Progenitor cell of endocrine pancreas (in vitro differentiated cells): Measurements from ENCODE around the gene RNU6-7. TPM values are rescaled to one million over a fixed set of nuclear protein-coding genes. Genes with fewer than 3 reads are reported as not detected.

ENCODE experiments used
- DNase-seq: peaks from one replicate; pipeline ENCODE4 v3.0.0; 2021; ENCODE audit warnings: low spot score; ENCODE audit not compliant: unreplicated experiment
- H3K27ac Mint-ChIP-seq: 2 replicates; pipeline ENCODE4 v1.8.0; 2021; ENCODE audit warnings: mild to moderate bottlenecking, moderate library complexity, mixed read lengths
- H3K27me3 Mint-ChIP-seq: 2 replicates; pipeline ENCODE4 v1.8.0; 2021; ENCODE audit warnings: mixed read lengths
- H3K36me3 Mint-ChIP-seq: 2 replicates; pipeline ENCODE4 v1.8.0; 2022; ENCODE audit warnings: mixed read lengths; ENCODE audit not compliant: insufficient read depth
- H3K4me1 Mint-ChIP-seq: 2 replicates; pipeline ENCODE4 v1.8.0; 2021; ENCODE audit warnings: low read depth, mixed read lengths
- H3K4me3 Mint-ChIP-seq: 2 replicates; pipeline ENCODE4 v1.8.0; 2021; ENCODE audit warnings: low read depth, mild to moderate bottlenecking, moderate library complexity, mixed read lengths
- H3K9me3 Mint-ChIP-seq: 2 replicates; pipeline ENCODE4 v1.8.0; 2021; ENCODE audit warnings: low read depth, mixed read lengths
- long read RNA-seq: library from polyadenylated mRNA; unstranded; transcript quantifications from one replicate; pipeline ENCODE4 v2.0.0, GENCODE V29; 2020
- total RNA-seq: library from RNA; stranded (reverse); gene quantifications from 2 replicates; pipeline ENCODE4 v1.2.1, GENCODE V29; 2021
- TF ChIP-seq, protein P1 (sequence below): fragments of 200-600 bp; sonication (generic); IDR thresholded peaks from one replicate; pipeline ENCODE4 v1.5.0; 2021; ENCODE audit warnings: antibody characterized with exemption, mild to moderate bottlenecking; ENCODE audit not compliant: unreplicated experiment

RNU6-7 gene
- total RNA-seq = not detected in 2 replicates
- long read RNA-seq = 0 reads

DNA sequence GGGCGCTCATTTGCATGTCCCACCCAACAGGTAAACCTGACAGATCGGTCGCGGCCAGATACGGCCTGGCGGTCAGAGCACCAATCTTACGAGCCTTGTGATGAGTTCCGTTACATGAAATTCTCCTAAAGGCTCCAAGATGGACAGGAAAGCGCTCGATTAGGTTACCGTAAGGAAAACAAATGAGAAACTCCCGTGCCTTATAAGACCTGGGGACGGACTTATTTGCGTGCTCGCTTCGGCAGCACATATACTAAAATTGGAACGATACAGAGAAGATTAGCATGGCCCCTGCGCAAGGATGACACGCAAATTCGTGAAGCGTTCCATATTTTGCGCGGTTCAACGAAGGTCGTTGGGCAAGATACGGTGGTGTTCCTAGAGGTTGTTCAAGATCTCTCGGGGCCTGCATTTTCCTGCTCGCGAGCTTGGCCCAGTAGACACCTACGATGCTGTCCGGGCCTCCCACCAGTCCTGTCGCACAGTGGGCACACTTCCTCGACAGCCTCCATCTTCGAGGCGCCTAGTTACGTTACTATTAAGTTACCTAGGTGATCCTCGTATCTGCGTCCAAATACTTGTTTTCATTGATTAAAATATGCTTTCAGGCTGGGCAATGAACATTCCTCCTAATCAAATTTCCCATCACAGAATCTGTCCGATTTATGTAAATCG lies at the start of gene RNU6-7:
Gene RNU6-7 (plus strand): TSS at position 230 of the 675 bp plus-strand sequence.
- peak within 1 kb of the TSS; percentile 86 for H3K4me3 Mint-ChIP-seq
- TF ChIP-seq, protein P1, sequence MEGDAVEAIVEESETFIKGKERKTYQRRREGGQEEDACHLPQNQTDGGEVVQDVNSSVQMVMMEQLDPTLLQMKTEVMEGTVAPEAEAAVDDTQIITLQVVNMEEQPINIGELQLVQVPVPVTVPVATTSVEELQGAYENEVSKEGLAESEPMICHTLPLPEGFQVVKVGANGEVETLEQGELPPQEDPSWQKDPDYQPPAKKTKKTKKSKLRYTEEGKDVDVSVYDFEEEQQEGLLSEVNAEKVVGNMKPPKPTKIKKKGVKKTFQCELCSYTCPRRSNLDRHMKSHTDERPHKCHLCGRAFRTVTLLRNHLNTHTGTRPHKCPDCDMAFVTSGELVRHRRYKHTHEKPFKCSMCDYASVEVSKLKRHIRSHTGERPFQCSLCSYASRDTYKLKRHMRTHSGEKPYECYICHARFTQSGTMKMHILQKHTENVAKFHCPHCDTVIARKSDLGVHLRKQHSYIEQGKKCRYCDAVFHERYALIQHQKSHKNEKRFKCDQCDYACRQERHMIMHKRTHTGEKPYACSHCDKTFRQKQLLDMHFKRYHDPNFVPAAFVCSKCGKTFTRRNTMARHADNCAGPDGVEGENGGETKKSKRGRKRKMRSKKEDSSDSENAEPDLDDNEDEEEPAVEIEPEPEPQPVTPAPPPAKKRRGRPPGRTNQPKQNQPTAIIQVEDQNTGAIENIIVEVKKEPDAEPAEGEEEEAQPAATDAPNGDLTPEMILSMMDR = no peak
- no peaks in the 10 kb centered on the region for H3K36me3 Mint-ChIP-seq
- no peaks in the 10 kb centered on the region for H3K27me3 Mint-ChIP-seq
- DNase-seq = peak; percentile 14
- H3K4me1 Mint-ChIP-seq = peaks cover 18% of the 10 kb centered on the region
- H3K9me3 Mint-ChIP-seq = no peaks in the 10 kb centered on the region
- H3K27ac Mint-ChIP-seq = peak within 1 kb of the TSS; percentile 100

GRCh38 chr14:32166029-32166428 lies 35.8 kb upstream of the RNU6-7 start:
- Mint-ChIP-seq H3K9me3 (no peaks in the 10 kb centered on the region), H3K36me3 (no peaks in the 10 kb centered on the region), H3K4me3 (no peak overlapping the region), H3K27ac (no peak overlapping the region), H3K4me1 (no peaks in the 10 kb centered on the region), H3K27me3 (no peaks in the 10 kb centered on the region)
- DNase-seq = no peak
- TF ChIP-seq, protein P1 = no peak

DNA sequence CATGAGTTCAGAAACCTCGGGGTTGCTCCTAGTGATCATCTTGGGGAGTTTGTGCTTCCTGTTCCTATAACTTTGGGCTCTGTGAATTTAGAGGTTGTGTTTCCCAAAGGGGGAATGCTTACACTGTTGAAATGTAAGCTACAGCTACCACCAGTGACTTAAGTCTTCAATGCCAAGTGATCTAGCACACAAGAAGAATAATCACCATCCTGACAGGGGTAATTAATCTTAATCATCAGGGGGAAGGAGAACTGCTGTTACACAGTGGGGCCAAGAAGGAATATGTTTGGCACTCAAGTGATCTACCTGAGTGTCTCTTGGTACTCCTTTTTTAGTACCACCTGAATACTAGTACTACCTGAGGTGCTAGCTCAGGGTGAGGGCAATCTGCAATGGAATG lies 34.9 kb upstream of the RNU6-7 start:
- no peaks in the 10 kb centered on the region for H3K27me3 Mint-ChIP-seq

DNA sequence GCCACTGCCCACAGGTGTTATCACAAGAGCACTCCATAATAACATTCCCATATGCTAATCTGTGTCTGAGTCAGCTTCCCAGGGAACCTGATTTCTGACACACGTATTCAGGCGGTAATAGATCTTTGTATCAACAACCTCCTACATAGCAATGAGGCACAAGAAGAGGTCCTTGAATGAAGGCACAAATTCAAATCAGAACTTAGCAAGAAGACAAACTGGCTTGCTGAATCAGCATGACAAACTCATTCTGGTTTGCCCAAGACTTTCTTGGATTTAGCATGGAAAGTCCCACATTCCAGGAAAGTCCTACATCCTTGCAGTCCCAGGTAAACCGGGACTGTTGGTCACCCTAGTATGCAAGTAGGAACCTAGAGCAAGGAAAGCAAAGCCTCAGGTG lies 33.9 kb upstream of the RNU6-7 start:
- H3K4me1 Mint-ChIP-seq = no peaks in the 10 kb centered on the region
- no peak overlapping the region for H3K4me3 Mint-ChIP-seq
- H3K9me3 Mint-ChIP-seq = no peaks in the 10 kb centered on the region
- TF ChIP-seq, protein P1 = no peak
- no peak for DNase-seq
- no peaks in the 10 kb centered on the region for H3K36me3 Mint-ChIP-seq
- H3K27me3 Mint-ChIP-seq = no peaks in the 10 kb centered on the region
- H3K27ac Mint-ChIP-seq = no peak overlapping the region

More for the DNA sequence above, 34.9 kb upstream of the RNU6-7 start:
- Mint-ChIP-seq H3K36me3 (no peaks in the 10 kb centered on the region), H3K9me3 (no peaks in the 10 kb centered on the region), H3K27ac (no peak overlapping the region), H3K4me3 (no peak overlapping the region), H3K4me1 (no peaks in the 10 kb centered on the region)
- no peak for DNase-seq
- TF ChIP-seq, protein P1 = no peak

DNA sequence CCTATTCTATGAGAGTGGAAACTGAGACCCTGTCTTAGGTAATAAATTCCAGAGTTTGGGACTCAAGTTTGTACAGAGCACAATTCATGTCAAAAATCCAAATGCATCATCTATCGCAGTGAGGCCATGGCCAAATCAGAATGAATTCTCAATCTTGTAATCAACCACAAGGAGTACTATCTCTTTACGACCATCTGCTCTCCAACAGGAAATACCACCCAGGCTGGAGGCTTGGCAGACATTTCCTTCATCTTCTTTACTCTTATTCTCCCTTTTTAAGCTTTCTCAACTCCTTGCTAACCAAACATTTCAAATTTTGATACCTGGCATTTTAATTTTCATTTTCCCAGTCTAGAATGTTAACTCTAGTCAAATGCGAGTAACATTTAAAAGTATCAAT lies 32.7 kb upstream of the RNU6-7 start:
- Mint-ChIP-seq H3K36me3 (no peaks in the 10 kb centered on the region), H3K4me1 (no peaks in the 10 kb centered on the region), H3K27me3 (no peaks in the 10 kb centered on the region), H3K9me3 (no peaks in the 10 kb centered on the region), H3K4me3 (no peak overlapping the region), H3K27ac (no peak overlapping the region)
- DNase-seq = no peak
- TF ChIP-seq, protein P1 = no peak
